ENCODE measurements around the gene DMD.
"Not testable (repeated sequence)": the region's sequence is repeated elsewhere in the genome, so short reads cannot be mapped to it uniquely, and the experiment has no call there.

Gene DMD

GRCh38 chrX:31589503-31589902, 1621.8 kb downstream of the DMD start:
- TF ChIP-seq CTCF (conservative IDR thresholded peaks at IDR 0.05), result no peak
- TF ChIP-seq ZFX (IDR thresholded peaks at IDR 0.05), result no peak
- no peak overlapping the region for H3K27ac ChIP-seq

- TF ChIP-seq ZFX (IDR thresholded peaks at IDR 0.05) (no peak), CTCF (conservative IDR thresholded peaks at IDR 0.05) (no peak)
- H3K27ac ChIP-seq, result no peak overlapping the region
These were observed 1623.0 kb downstream of the DMD start for GRCh38 chrX:31588355-31588754.

- H3K27ac ChIP-seq, result not testable (repeated sequence)
These were observed 1627.5 kb downstream of the DMD start for GRCh38 chrX:31583892-31584291.

GRCh38 chrX:31580726-31581125, 1630.6 kb downstream of the DMD start:
- H3K27ac ChIP-seq, result no peak overlapping the region
- TF ChIP-seq ZFX (IDR thresholded peaks at IDR 0.05) (no peak), CTCF (conservative IDR thresholded peaks at IDR 0.05) (no peak)

GRCh38 chrX:31580227-31580626, 1631.1 kb downstream of the DMD start:
- no peak overlapping the region for H3K27ac ChIP-seq
- TF ChIP-seq CTCF (conservative IDR thresholded peaks at IDR 0.05) (no peak), ZFX (IDR thresholded peaks at IDR 0.05) (no peak)

GRCh38 chrX:31572360-31572759, 1639.0 kb downstream of the DMD start:
- no peak overlapping the region for H3K27ac ChIP-seq
- TF ChIP-seq CTCF (conservative IDR thresholded peaks at IDR 0.05), result no peak
- no peak for TF ChIP-seq ZFX (IDR thresholded peaks at IDR 0.05)

GRCh38 chrX:31570658-31571057, 1640.7 kb downstream of the DMD start:
- no peak overlapping the region for H3K27ac ChIP-seq
- TF ChIP-seq ZFX (IDR thresholded peaks at IDR 0.05) (no peak), CTCF (conservative IDR thresholded peaks at IDR 0.05) (no peak)

- TF ChIP-seq ZFX (IDR thresholded peaks at IDR 0.05), result no peak
- TF ChIP-seq CTCF (conservative IDR thresholded peaks at IDR 0.05), result no peak
- H3K27ac ChIP-seq, result no peak overlapping the region
These were observed 1647.6 kb downstream of the DMD start for GRCh38 chrX:31563792-31564191.

Data from C4-2B (cell line).